HG02981 (cell line): ENCODE data around the gene HHATL.

ENCODE experiments used
- ATAC-seq: cut with Tn5 transposase; IDR thresholded peaks from one replicate; pipeline ENCODE4 v1.9.1; 2021; ENCODE audit warnings: mild to moderate bottlenecking, moderate library complexity; ENCODE audit not compliant: unreplicated experiment

Gene HHATL

GRCh38 chr3:42655331-42655888, 47.2 kb downstream of the HHATL start:
- ATAC-seq = no peak

GRCh38 chr3:42654331-42655201, 48.0 kb downstream of the HHATL start:
- no peak for ATAC-seq

GRCh38 chr3:42653560-42654330, 48.9 kb downstream of the HHATL start, which contains the start of gene ZBTB47:
TSS of gene ZBTB47 (plus strand) at chr3:42653697. CDS start at chr3:42658356, 4,659 bp downstream.
- ATAC-seq = no peak

GRCh38 chr3:42653303-42653559, 49.4 kb downstream of the HHATL start:
- ATAC-seq = no peak

GRCh38 chr3:42652611-42653302, 49.8 kb downstream of the HHATL start:
- peak; percentile 77 for ATAC-seq

- ATAC-seq = peak; percentile 19
Measured at GRCh38 chr3:42652251-42652610, 50.4 kb downstream of the HHATL start.

GRCh38 chr3:42651248-42652091, 51.1 kb downstream of the HHATL start:
- ATAC-seq = no peak

GRCh38 chr3:42649783-42650182, 52.8 kb downstream of the HHATL start:
- ATAC-seq = no peak

GRCh38 chr3:42649006-42649405, 53.6 kb downstream of the HHATL start:
- no peak for ATAC-seq

- ATAC-seq = no peak
Measured at GRCh38 chr3:42647821-42648459, 54.7 kb downstream of the HHATL start.
